NB4 (cell line): ENCODE results near the gene TAF7L.

ENCODE experiments used
- CTCF ChIP-seq: IDR thresholded peaks from one replicate; pipeline ENCODE4 v1.5.1; 2012; ENCODE audit warnings: low read depth, low read length
- POLR2A ChIP-seq: IDR thresholded peaks from 2 replicates; pipeline ENCODE4 v1.6.1; 2011; ENCODE audit warnings: mild to moderate bottlenecking; ENCODE audit not compliant: insufficient read length; ENCODE audit errors: extremely low read depth

GRCh38 chrX:101252634-101253033 is 38.5 kb downstream of the TAF7L start:
- no peak for TF ChIP-seq CTCF
- no peak for TF ChIP-seq POLR2A
